SHP77 treated with DMSO at 0.1 percent for 48 hours (cell line): ENCODE results near the gene MOGAT3.
A peak's percentile ranks its signal among the peaks of the same experiment; 100 is the strongest.
"Not testable (repeated sequence)": the region's sequence is repeated elsewhere in the genome, so short reads cannot be mapped to it uniquely, and the experiment has no call there.

Source experiments
- DNase-seq: peaks from one replicate; lab custom pipeline; 2025; lab: John Stamatoyannopoulos, UW

Gene MOGAT3

GRCh38 chr7:101203740-101204738, 3.2 kb upstream of the MOGAT3 start:
- DNase-seq = not testable (repeated sequence)

GRCh38 chr7:101202603-101202918, 1.7 kb upstream of the MOGAT3 start:
- no peak for DNase-seq

- DNase-seq = no peak
Observed at GRCh38 chr7:101201695-101202602, 1.1 kb upstream of the MOGAT3 start.

GRCh38 chr7:101200504-101200861, 353 bp downstream of the MOGAT3 start:
- no peak for DNase-seq

GRCh38 chr7:101199522-101199921, 1.3 kb downstream of the MOGAT3 start:
- DNase-seq = not testable (repeated sequence)

- DNase-seq = no peak
Observed at GRCh38 chr7:101198476-101198875, 2.4 kb downstream of the MOGAT3 start.

- no peak for DNase-seq
Observed at GRCh38 chr7:101197991-101198390, 2.8 kb downstream of the MOGAT3 start.

- no peak for DNase-seq
Observed at GRCh38 chr7:101195884-101196283, 5.0 kb downstream of the MOGAT3 start.

- no peak for DNase-seq
Observed at GRCh38 chr7:101189109-101189508, 11.7 kb downstream of the MOGAT3 start.

GRCh38 chr7:101186844-101187428, 13.9 kb downstream of the MOGAT3 start:
- no peak for DNase-seq

GRCh38 chr7:101186194-101186593, 14.6 kb downstream of the MOGAT3 start:
- DNase-seq = no peak

GRCh38 chr7:101185258-101185839, 15.5 kb downstream of the MOGAT3 start:
- no peak for DNase-seq

- DNase-seq = no peak
Observed at GRCh38 chr7:101180130-101180755, 20.6 kb downstream of the MOGAT3 start, which contains the start of gene NAT16. Gene NAT16, minus strand, starts transcription at chr7:101180293. Its CDS starts 5,486 bp downstream, at chr7:101174807.

- DNase-seq = no peak
Observed at GRCh38 chr7:101179713-101180112, 21.1 kb downstream of the MOGAT3 start.

- DNase-seq = no peak
Observed at GRCh38 chr7:101179117-101179516, 21.7 kb downstream of the MOGAT3 start.

GRCh38 chr7:101177644-101178043, 23.2 kb downstream of the MOGAT3 start:
- no peak for DNase-seq

- no peak for DNase-seq
Observed at GRCh38 chr7:101175664-101176063, 25.2 kb downstream of the MOGAT3 start.

- DNase-seq = no peak
Observed at GRCh38 chr7:101174322-101174854, 26.4 kb downstream of the MOGAT3 start.

GRCh38 chr7:101173752-101174244, 27.0 kb downstream of the MOGAT3 start:
- no peak for DNase-seq

GRCh38 chr7:101172854-101173751, 27.7 kb downstream of the MOGAT3 start:
- peak; percentile 66 for DNase-seq
